Panc1 (cell line): ENCODE measurements around the gene SLC49A3. TPM values are rescaled to one million over a fixed set of nuclear protein-coding genes. Genes with fewer than 3 reads are reported as not detected.
"Not testable (repeated sequence)": the region's sequence is repeated elsewhere in the genome, so short reads cannot be mapped to it uniquely, and the experiment has no call there.

Experiments
- ATAC-seq: fragments of 200-7000 bp; cut with Tn5 transposase; 2 replicates; pipeline ENCODE4 v1.9.1; 2020; ENCODE audit warnings: mild to moderate bottlenecking, moderate library complexity
- BruUV-seq: library from RNA; stranded (reverse); fragments of 400-500 nt; replicated peaks from 2 replicates; lab custom pipeline; 2021; lab: Mats Ljungman, UMichigan
- CTCF ChIA-PET: fragments of 300-600 bp; sonication (Branson Sonifier 250); formaldehyde crosslinking; loops from one replicate; lab custom pipeline; 2022; ENCODE audit warnings: antibody characterized with exemption; lab: Charles Lee
- POLR2A ChIA-PET: fragments of 300-600 bp; sonication (Branson Sonifier 250); formaldehyde crosslinking; loops from one replicate; lab custom pipeline; 2022; ENCODE audit warnings: antibody characterized with exemption; lab: Charles Lee
- DNase-seq: peaks from one replicate; pipeline ENCODE4 v3.0.0-alpha.2; 2010; ENCODE audit warnings: low read depth, low spot score
- H3K27ac ChIP-seq: 2 replicates; pipeline ENCODE4 v1.5.1; 2011; ENCODE audit warnings: mild to moderate bottlenecking, low read length, inconsistent platforms
- H3K27me3 ChIP-seq: fragments of 200-500 bp; sonication (Bioruptor generic); 2 replicates; pipeline ENCODE4 v1.6.0; 2014; ENCODE audit warnings: low read length, inconsistent platforms; ENCODE audit not compliant: control insufficient read depth, insufficient read depth
- H3K36me3 ChIP-seq: fragments of 200-500 bp; sonication (Bioruptor generic); 2 replicates; pipeline ENCODE4 v1.5.1; 2014; ENCODE audit warnings: inconsistent platforms, mild to moderate bottlenecking, low read length, moderate library complexity; ENCODE audit not compliant: control insufficient read depth, insufficient read depth
- H3K4me1 ChIP-seq: 2 replicates; pipeline ENCODE4 v1.5.1; 2011; ENCODE audit warnings: inconsistent platforms, mild to moderate bottlenecking, low read length, moderate library complexity; ENCODE audit not compliant: control insufficient read depth, insufficient read depth
- H3K4me3 ChIP-seq, 2 experiments: 2 replicates each; pipeline ENCODE4 v1.5.1; 2011 to 2012; ENCODE audit warnings: low read depth in 2 of 2, low read length in 2 of 2, mild to moderate bottlenecking in 2 of 2, inconsistent platforms in 1 of 2, moderate library complexity in 1 of 2
- H3K9me3 ChIP-seq: fragments of 200-500 bp; sonication (Bioruptor generic); 2 replicates; pipeline ENCODE4 v1.5.1; 2014; ENCODE audit warnings: low read depth, mild to moderate bottlenecking, inconsistent platforms, low read length, moderate library complexity; ENCODE audit not compliant: control insufficient read depth, insufficient read depth
- CTCF ChIP-seq: fragments of 450-650 bp; IDR thresholded peaks from 2 replicates; pipeline ENCODE4 v1.5.1; 2017; ENCODE audit warnings: mild to moderate bottlenecking
- POLR2AphosphoS5 ChIP-seq: IDR thresholded peaks from 2 replicates; pipeline ENCODE4 v1.6.1; 2012; ENCODE audit warnings: mild to moderate bottlenecking, low read depth, low read length, moderate library complexity
- REST ChIP-seq, 2 experiments: IDR thresholded peaks; 2 replicates each; pipeline ENCODE4 v1.6.1; 2011 to 2012; ENCODE audit warnings: low read depth in 2 of 2, control low read depth in 1 of 2, low read length in 1 of 2, mild to moderate bottlenecking in 1 of 2, moderate library complexity in 1 of 2; ENCODE audit not compliant: insufficient read depth in 1 of 2
- SIN3A ChIP-seq: IDR thresholded peaks from 2 replicates; pipeline ENCODE4 v1.6.1; 2012; ENCODE audit warnings: low read depth, mild to moderate bottlenecking, low read length, moderate library complexity, borderline replicate concordance; ENCODE audit not compliant: insufficient read depth
- TCF7L2 ChIP-seq: IDR thresholded peaks from 2 replicates; pipeline ENCODE4 v1.6.1; 2011; ENCODE audit warnings: mild to moderate bottlenecking, low read depth, low read length, inconsistent platforms
- in situ Hi-C: cut with HindIII; loops from 2 replicates; pipeline ENCODE4 v1.10.0; 2016; ENCODE audit warnings: low sequenced_read_pairs, low pct_unique_long_range_greater_than_20kb
- intact Hi-C: fragments of 100-400 bp; cut with micrococcal nuclease; formaldehyde crosslinking; loops from one replicate; pipeline ENCODE4 v1.10.0; 2022; ENCODE audit not compliant: unreplicated experiment
- total RNA-seq: library from RNA; stranded (reverse); gene quantifications from one replicate; pipeline ENCODE4 v1.2.1, GENCODE V29; 2021; ENCODE audit not compliant: unreplicated experiment

Gene SLC49A3
- total RNA-seq, 1 experiment from 2014 or later, result 0.62 TPM

GRCh38 chr4:699816-700580, 11.0 kb upstream of the SLC49A3 start:
- CTCF ChIA-PET, result interaction anchor here (1.0 kb wide), 1 partner anchor 16 kb away, joined by 3 read pairs; no protein-coding TSS in a partner anchor
- intact Hi-C loops, result no loop called here
- no peaks in the 10 kb centered on the region for H3K27me3 ChIP-seq
- H3K4me3 ChIP-seq, result no peak overlapping the region
- H3K4me1 ChIP-seq, result peaks cover 1% of the 10 kb centered on the region; the same call in 1 of the 2 replicates
- no TSS peak for BruUV-seq
- H3K9me3 ChIP-seq, result no peaks in the 10 kb centered on the region
- no peak for ATAC-seq
- no peak for DNase-seq
- no peak overlapping the region for H3K27ac ChIP-seq
- no peak for TF ChIP-seq SIN3A
- no peak for TF ChIP-seq CTCF
- no peak for TF ChIP-seq REST (IDR thresholded peaks at IDR 0.05; ENCODE audit: insufficient read depth in 1 of 2, low read depth in 2 of 2, low read length in 1 of 2)
- no peak for TF ChIP-seq POLR2AphosphoS5
- TF ChIP-seq TCF7L2, result no peak
- POLR2A ChIA-PET, result interaction anchor here (0.7 kb wide), 1 partner anchor 57 kb away, joined by 9 read pairs; no protein-coding TSS in a partner anchor
- no peaks in the 10 kb centered on the region for H3K36me3 ChIP-seq
- in situ Hi-C loops, result no loop called here

GRCh38 chr4:694341-694940, 5.5 kb upstream of the SLC49A3 start:
- H3K27ac ChIP-seq, H3K36me3 ChIP-seq, ATAC-seq, H3K4me3 ChIP-seq, H3K9me3 ChIP-seq, intact Hi-C loops, H3K27me3 ChIP-seq, BruUV-seq, CTCF ChIA-PET, DNase-seq, POLR2A ChIA-PET, H3K4me1 ChIP-seq, in situ Hi-C loops: not testable (repeated sequence)
